Measurements from ENCODE around the gene BACH2. TPM values are rescaled to one million over a fixed set of nuclear protein-coding genes. Genes with fewer than 3 reads are reported as not detected.

Gene BACH2
- total and polyA plus RNA-seq, 9 of the 15 experiments (the other 6 are each of a cell fraction or from before 2014, with no cell fraction given) = 0.06 to 3.1 (median 0.59) TPM

DNA sequence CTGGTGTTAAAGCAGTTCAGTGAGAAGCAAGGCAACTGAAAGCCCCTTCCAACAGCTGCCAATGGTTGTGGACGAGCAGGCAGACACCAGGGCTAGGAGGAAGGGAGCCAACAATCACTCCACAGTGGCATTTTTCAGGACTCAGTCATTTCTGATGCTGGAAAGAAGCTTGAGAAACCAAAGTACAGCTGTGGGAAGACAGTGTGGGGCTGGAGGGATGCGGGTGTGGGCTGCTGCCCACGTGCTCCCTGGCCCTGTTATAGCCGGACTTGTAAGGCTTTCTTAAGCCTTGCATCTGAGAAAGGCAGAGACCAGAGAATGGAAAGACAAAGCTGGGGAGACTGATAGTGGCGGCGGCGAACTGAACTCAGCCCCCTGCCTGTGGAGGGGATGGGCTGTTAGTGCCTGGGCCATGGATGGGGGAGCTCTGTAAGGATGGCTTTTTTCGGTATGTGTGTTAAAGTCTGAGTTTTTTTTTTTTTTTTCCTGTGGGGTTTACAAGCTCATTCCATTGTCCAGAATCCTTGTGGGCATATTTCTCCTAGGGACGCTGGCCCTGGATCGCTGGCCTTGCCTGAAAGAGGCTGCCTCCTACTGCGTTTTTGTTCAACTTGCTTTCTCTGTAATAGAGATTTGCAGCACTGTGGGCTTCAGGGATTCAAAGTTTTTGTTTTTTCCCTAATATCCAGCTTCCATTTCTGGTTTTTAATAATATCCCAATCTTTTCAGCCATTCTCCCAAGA lies 310.7 kb downstream of the BACH2 start:
- TF ChIP-seq MAX (CRISPR knock-in tag; IDR thresholded peaks at IDR 0.05) (peak; percentile 21; the same call in 1 of the 2 replicates), CBX2 (IDR thresholded peaks at IDR 0.05; ENCODE audit: insufficient read depth, low read length, poor library complexity, severe bottlenecking) (no peak)
- TF ChIP-seq, protein P1, sequence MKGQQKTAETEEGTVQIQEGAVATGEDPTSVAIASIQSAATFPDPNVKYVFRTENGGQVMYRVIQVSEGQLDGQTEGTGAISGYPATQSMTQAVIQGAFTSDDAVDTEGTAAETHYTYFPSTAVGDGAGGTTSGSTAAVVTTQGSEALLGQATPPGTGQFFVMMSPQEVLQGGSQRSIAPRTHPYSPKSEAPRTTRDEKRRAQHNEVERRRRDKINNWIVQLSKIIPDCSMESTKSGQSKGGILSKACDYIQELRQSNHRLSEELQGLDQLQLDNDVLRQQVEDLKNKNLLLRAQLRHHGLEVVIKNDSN (CRISPR knock-in tag; IDR thresholded peaks at IDR 0.05) = peak; percentile 18; the same call in 1 of the 2 replicates
- Histone ChIP-seq H3K4me2 (ENCODE audit: insufficient read depth, low read length) (no peak overlapping the region; the same call in 1 of the 2 replicates), H3K27ac (ENCODE audit: extremely low read depth, low read depth, low read length) (no peak overlapping the region), H3K36me3 (ENCODE audit: control insufficient read depth, insufficient read depth, low read length) (no peaks in the 10 kb centered on the region), H3K27me3 (ENCODE audit: control insufficient read depth in 2 of 2, insufficient read depth in 2 of 2, low read length in 2 of 2) (peaks cover 4 to 12% of the 10 kb centered on the region in 2 experiments; a peak in 3 of 5 replicates), H4K20me1 (replicated peaks; ENCODE audit: control insufficient read depth, insufficient read depth, low read length) (no peaks in the 10 kb centered on the region), H3K9me1 (ENCODE audit: control insufficient read depth, insufficient read depth, low read length) (no peaks in the 10 kb centered on the region), H3K9ac (ENCODE audit: insufficient read depth in 1 of 2, low read depth in 2 of 2, low read length in 2 of 2) (no peak overlapping the region), H3K79me2 (ENCODE audit: control insufficient read depth, insufficient read depth, low read length) (no peaks in the 10 kb centered on the region), H2AFZ (ENCODE audit: low read depth, low read length) (peak overlapping the region; percentile 17; the same call in 1 of the 2 replicates), H3K4me3 (no peak overlapping the region), H3K4me1 (replicated peaks in 1 of 2; ENCODE audit: control insufficient read depth in 2 of 2, insufficient read depth in 2 of 2, low read length in 2 of 2) (0 out of 5 replicates have a peak, but pooled peaks cover 0 to 2% of the 10 kb centered on the region in 2 experiments), H3K9me3 (replicated peaks; ENCODE audit: control insufficient read depth, insufficient read depth, low read depth, low read length) (no peaks in the 10 kb centered on the region)
- in situ Hi-C loops (cut with MboI) (no loop called here), intact Hi-C loops (cut with micrococcal nuclease) (no loop called here)
- ChIA-PET CTCF (ENCODE audit: low intra/inter-chr PET ratio) (no interaction called here), POLR2A (interaction anchor here (0.5 to 0.9 kb wide), 2 partner anchors 13 to 184 kb away, joined by 3 to 4 read pairs; no protein-coding TSS in a partner anchor)
- DNase-seq (ENCODE audit: extremely low read depth in 1 of 4, low spot score in 3 of 4) (peak; percentile 11 to 27 (median 16)), ATAC-seq (peak; percentile 33; the same call in 1 of the 3 replicates), FAIRE-seq (no peak)
- 14% methylated on average over 11 of the region's 11 CpGs for WGBS (ENCODE audit: insufficient coverage, low coverage, missing lambda C conversion rate)
- no TSS peak for BruUV-seq (replicated peaks)

Data from K562 (cell line).